Activated naive CD8-positive, alpha-beta T cell treated with anti-CD3 and anti-CD28 coated beads, Interleukin-2, amount 50 U/mL, for 16 hours (primary cell): Measurements from ENCODE around the gene CEP63.

Source experiments
- DNase-seq: peaks from one replicate; pipeline ENCODE4 v3.0.0-alpha.2; 2020; ENCODE audit warnings: low read depth, low spot score

Gene CEP63

GRCh38 chr3:134485718-134486576 is at the start of gene CEP63, which contains the start of gene ANAPC13:
Gene CEP63 (plus strand): TSS chr3:134486057. CDS start chr3:134495321, 9,264 bp downstream.
Gene ANAPC13 (minus strand): TSS chr3:134485985. CDS start chr3:134482904, 3,081 bp downstream.
- peak; percentile 84 for DNase-seq

- DNase-seq, result no peak
Observed at GRCh38 chr3:134437211-134437752, 48.6 kb upstream of the CEP63 start.

DNA sequence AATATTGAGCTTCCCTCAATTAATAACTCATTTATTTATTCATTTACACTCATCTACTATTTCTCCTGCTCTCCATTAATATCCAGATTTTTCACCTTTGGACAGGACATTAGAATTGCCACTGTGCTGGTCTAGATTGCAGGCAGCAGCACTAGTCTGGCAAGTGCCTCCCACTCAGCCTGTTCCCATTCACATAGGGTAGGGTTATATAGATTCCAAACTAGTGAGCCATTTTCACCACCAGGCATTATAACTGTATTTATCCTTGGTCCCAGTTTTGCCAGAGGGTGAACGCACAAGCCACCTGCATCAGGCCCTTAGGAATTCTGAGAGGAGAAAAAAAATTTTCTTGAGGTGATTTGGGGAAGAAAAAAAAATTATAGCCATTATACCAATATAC is 44.5 kb upstream of the CEP63 start:
- no peak for DNase-seq

DNA sequence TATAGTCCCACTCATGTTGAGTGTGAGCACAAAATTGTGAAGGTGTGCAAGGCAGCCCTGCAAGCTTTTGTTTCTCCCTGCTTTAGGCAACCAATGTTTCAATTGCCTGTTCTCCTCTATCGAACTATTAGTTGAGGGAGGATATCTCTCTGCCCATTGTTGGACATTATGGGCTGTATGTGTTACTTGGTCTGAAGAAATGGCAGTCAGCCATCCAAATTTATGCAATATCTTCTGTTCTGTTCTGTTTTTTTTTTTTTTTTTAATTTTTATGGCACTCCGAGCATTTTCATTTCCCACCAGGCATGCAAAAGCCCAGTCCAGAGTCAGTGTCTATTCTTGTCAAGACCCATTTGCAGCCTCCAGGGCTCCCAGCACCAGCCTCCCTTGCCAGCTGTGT is 44.0 kb upstream of the CEP63 start:
- no peak for DNase-seq

- no peak for DNase-seq
Observed at GRCh38 chr3:134445095-134445494, 40.8 kb upstream of the CEP63 start.

DNA sequence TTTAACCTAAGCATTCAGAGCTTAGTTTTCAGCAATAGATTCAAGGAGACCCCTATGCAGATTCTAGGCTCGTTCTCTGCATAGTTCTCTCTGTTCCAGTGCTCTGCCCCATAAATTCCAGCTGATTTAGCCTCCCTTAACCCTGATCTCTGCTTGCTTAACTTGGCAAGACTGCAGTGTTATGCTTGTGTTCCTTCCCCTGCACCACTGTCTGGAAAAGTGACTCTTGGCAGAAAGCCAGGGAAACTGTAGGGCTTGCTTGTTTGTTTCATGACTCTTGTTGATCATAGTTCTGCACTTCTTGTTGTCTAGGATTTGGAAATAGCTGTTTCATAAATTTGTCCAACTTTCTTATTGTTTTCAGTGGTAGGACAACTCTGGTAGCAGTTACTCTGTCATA is 40.2 kb upstream of the CEP63 start:
- no peak for DNase-seq

DNA sequence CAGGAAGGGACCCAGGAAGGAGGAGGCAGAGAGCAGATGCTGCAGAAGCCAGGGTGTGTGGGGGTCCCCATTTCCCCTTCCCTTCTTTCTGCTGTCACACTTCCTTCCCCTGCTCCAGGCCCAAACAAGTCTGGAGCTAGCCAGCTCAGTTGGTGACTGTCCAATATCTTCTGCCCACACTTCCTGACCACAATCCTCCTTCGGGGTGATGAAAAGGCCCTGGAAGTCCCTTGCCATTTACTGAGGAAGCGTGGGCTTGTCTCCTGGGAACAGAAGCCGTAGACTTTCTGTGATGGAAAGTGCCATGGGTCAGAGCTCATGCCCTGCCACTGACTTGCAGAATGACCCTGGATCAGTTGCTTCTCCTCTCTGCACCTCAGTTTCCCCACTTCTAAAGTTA is 39.1 kb upstream of the CEP63 start:
- DNase-seq, result no peak

DNA sequence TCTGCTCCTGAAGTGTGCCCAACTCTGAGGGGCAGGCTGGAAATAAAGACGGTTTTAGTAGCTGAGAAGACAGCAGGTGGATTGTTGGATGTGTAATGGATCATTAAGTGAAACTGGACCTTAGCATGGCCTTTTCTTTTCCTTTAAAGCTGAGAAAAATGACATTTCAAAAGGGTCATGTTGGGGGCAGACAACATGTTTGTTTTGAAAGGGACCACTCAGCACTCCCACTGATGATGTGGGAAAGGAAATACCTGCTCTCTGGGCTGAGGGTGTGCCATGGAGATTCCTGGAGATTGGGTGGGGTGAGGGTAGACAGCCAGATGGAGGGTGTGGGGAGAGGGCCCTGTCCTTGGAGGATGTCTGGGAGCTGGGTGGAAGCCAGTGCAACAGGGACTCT is 38.5 kb upstream of the CEP63 start:
- no peak for DNase-seq

DNA sequence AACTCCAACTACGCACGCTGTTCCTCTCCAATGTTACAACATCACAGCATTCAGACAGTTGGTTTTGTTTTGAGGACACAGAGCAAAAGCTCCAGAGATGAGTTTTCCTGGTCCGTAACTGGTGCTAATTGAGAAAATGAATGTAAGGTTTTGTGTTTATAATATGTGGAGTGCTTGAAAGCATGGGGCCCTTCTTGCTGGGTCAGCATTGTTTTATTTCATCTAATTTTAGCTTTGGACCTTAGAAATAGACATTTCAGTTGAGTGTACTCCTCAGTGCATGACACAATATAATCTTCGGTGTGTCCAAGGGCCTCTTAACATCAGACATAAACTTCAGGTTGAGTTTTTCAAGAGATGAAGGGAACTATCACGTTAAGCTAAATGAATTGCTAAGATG is 37.2 kb upstream of the CEP63 start:
- DNase-seq, result no peak

DNA sequence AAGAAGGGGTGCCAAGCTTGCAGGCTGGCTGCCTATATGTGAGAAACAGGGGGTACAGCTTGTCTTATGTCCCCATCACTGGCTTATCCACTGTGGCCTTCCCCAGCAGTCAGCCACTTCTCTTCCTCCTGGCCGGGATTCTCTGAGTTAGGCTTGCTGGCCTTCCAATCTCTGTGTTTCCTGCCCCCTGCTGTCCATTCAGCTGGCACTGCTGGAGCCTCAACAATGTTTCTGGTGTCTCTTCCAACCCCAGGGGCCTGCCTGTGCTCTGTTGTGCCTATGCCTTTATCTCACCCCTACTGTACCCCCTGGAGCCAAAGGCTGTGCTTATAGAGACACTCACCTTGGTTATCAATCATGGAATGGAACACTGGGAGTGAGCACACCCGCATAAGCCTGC is 36.6 kb upstream of the CEP63 start:
- no peak for DNase-seq

DNA sequence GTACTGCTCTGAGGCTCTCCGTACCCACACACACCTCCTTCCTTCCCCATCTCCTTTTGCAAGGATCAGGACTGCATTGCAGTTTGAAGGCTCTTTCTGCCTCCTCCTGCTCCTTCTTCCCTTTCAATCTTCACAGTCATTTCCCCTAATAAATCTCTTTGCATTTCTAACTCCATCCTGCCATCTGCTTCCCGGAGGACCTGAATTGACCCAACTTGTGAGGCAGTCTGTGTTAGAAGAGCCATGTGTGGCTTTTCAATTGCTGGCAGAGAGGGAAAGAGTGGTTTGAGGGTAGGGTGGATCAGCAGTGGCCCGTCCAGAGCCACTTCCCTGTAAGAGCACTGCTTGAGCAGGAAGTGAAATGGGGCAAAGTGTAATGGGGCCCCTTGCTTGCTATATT is 35.9 kb upstream of the CEP63 start:
- no peak for DNase-seq

DNA sequence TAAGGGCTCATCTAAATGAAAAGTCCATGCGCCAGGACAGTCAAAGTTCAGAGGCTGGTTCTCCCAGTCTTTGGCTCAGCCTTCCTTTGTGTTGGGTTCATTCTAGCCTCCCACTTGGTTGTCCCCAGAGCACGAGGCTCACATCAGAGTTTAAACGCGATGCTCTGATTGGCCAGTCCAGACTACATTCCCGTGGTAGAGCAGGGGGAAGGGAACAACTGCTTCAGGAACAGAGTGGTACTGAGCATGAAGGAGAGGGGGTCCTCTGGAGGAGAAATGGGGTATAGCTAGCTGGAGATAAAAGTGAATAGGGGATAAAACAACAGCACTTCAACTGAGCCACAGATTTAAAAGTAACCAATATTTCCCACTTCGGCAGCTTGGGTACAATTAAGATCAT is 32.2 kb upstream of the CEP63 start:
- DNase-seq, result no peak

- DNase-seq, result no peak
Observed at GRCh38 chr3:134457376-134458074, 28.3 kb upstream of the CEP63 start.

DNA sequence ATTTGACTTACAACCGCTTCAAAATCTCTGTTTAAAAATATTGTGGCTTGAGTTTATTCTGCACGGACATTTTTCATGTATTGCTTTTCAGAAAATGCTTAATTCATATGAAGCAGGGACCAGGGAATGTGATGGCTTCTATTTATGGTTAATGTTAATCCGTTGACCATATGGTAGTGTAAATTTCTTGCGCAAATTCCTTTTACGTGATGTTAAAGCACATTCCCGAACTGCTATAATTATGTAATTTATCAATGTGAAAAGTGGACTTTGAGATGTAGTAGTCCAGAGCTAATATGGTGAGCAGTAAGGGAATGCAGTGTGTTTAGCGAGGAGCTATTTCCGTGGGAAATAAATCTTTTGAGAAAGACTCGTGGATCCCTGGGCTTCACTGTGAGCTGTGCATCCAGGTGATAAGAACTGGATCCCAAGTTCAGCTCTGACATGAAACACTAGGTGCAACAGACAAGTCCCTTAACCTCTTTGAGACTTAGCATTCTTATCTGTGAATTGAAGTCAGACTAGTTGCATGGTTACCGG is 27.4 kb upstream of the CEP63 start:
- no peak for DNase-seq

DNA sequence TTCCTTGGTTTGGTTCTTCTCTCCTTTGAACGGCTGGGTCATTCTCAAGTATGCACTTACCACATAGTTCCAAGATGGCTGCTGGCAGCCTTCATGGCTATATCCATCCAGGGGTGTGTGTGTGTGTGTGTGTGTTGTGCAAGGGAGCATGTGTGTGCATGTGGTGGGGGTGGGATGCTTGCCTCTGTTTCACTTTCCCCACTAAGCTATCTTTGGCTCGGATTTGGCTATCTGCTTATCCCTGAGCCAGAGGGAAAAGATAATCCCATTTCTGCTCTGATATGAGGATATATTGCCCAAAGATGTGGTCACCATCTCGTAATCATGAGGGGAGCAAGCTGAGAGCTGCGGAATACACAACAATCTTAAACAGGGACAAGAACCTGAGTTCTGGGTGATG is 26.3 kb upstream of the CEP63 start:
- no peak for DNase-seq

DNA sequence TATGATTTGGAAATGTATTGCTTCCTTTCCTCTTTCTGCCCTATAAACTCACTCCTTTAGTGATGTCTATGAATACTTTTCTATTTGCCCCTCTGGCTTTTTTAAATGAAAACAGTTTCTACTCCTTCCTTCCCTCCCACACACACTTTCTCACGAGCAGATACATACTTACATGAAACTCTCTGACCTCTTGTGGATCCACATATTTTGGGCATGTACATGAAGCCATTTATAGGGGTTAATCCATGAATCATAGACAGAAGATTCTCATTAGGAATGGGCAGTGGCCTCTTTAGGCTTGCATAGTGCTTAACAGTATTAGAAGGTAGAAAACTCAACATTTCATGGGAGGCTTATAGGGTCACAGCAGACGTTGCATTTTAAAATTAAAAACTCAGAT is 24.9 kb upstream of the CEP63 start:
- DNase-seq, result no peak

DNA sequence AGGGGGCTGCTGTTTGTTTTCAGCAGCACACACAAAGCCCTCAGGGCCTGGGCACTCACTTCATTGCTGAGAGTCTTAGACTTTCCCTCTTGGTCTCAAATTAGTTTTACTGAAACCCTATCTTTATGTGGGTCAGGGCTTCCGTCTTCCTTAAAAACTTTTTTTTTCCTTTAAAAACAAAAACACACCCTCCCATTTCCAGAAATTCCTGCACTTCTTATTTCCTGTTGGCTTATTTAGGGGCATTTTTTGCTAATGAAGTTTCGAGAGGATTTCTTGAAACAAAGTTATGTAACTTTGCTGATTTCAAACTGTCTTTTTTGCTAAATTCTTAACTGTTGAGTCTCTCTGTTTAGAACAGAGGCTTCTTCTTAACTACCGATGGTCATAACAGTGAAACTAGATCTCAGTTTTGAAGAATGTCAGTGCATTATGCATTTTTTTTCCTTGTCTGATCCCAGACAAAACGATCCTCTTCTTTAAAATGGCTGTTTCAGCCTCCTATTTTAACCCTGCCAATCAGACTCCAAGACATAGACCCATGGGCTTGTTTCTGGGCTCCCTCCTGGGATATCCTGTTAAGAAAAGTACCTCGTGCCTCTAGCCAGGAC is 23.4 kb upstream of the CEP63 start:
- no peak for DNase-seq

DNA sequence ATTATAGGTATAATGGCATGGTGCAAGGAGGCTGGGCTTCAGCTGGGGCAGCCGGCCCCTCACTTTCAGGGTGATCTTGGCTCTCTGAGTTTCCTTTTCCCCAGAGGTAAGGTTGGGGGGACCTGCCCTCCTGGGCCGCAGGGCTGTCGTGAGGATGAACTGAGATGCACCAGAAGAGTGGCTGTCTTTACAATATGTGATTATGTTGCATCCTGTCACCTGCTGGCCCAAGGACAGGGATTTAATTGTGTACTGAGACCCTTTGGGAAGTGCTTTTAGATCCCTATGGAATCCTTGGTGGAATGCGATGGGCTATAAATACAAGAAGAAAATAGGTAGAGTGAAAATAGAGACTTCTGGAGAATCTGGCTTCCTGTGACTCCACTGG is 22.2 kb upstream of the CEP63 start:
- DNase-seq, result no peak

DNA sequence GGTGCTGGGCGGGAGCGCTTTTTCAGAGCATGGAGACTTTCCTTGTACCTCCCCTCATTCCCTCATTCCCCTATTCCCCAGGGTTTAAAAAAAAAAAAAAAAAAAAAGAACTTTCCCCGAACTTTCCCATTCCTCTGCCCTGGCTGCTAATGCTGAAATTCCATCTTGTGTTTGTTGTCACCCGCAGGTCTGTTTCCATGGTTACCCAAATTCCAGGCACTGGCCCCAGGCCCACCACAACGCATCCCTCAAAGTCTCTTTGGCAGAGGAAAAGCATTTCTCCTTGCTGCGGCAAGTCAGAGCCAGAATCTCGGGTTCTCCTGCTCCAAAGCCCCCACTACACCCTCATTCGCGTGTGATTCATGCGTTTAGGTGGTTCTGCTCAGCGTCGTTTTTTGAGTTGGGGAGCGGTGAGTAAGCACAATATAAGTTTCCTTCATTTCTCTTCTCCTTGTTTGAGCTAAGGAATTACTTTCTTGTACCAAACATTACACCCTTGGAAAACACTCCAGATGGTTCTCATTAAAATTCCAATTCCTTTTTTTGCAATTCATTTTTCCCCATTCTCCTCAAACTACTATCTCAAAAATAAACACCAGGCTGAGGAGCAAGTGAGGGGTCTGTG is 21.7 kb upstream of the CEP63 start:
- DNase-seq, result no peak

- DNase-seq, result no peak
Observed at GRCh38 chr3:134464689-134465365, 21.0 kb upstream of the CEP63 start.

DNA sequence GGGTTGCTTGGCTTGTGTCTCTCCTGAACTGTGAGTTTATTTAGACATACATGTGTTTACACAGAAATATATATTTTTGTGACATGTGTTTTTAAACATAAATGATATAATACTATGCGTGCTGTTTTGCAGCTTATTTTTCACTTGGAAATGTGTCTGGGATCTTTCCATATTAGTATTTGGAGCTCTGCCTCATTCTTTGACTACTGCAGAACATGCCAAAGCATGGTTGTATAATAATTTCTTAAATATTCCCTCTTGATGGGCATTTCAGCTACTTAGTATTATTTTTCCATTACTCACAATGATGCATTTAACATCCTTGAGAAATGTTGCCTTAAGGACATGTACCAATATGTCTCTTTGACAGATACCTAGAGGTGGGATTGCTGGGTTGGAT is 19.5 kb upstream of the CEP63 start:
- no peak for DNase-seq
